ENCODE data around the gene TRANK1. TPM values are rescaled to one million over a fixed set of nuclear protein-coding genes. Genes with fewer than 3 reads are reported as not detected.
A peak's percentile ranks its signal among the peaks of the same experiment; 100 is the strongest.

Gene TRANK1
- total RNA-seq (10 to 100 TPM in 1 of 6 donors, 1 to 10 TPM in 5; 2.5 to 14.6 (median 4.2) TPM), polyA plus RNA-seq (1 to 10 TPM; 1.7 to 1.8 TPM)

DNA sequence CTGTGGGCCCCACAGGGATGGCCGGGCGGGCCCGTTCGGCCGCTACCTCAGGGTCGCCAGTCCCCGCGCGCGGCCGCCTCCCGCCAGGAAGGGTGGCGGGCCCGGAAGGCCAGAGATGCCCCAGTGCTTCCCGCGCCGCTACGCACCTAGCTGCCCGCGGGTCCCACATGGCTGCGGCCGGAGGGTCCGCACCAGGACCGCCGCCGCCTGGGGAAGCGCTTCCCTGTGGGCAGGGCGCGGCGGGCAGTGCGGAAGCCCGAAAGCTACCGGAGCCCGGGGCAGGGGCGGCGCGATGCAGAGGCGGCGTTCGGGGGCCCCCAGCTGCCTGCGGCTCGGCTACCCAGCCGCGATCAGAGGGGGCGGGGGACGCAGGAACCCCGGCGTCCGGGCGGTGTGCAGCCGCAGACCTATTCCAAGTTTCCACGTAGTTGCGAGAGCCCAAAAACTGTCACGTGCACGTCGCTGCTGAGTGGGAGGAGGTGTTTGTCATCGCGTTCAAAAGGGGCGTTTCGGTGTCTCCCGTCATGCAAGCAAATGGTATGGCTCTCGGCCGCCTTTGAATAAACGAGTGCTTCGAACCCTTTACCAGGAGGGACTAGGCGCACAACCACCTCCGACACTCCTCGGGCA, at the start of gene TRANK1:
Gene TRANK1 (minus strand): TSS at position 414 of the 630 bp plus-strand sequence. CDS start 245 bp downstream, at position 169.
- ATAC-seq: peak; percentile 67 to 69 (median 68)
- Histone ChIP-seq H3K27me3 (no peaks in the 10 kb centered on the region), H3K27ac (peak within 1 kb of the TSS in 3 of 4 donors; percentile 22 to 52 (median 31)), H3K9me3 (no peaks in the 10 kb centered on the region), H3K4me3 (peak within 1 kb of the TSS; percentile 66 to 85 (median 70)), H3K36me3 (no peaks in the 10 kb centered on the region), H3K4me1 (peaks cover 0 to 4% (median 0%) of the 10 kb centered on the region in 3 donors)
- TF ChIP-seq, protein P1, sequence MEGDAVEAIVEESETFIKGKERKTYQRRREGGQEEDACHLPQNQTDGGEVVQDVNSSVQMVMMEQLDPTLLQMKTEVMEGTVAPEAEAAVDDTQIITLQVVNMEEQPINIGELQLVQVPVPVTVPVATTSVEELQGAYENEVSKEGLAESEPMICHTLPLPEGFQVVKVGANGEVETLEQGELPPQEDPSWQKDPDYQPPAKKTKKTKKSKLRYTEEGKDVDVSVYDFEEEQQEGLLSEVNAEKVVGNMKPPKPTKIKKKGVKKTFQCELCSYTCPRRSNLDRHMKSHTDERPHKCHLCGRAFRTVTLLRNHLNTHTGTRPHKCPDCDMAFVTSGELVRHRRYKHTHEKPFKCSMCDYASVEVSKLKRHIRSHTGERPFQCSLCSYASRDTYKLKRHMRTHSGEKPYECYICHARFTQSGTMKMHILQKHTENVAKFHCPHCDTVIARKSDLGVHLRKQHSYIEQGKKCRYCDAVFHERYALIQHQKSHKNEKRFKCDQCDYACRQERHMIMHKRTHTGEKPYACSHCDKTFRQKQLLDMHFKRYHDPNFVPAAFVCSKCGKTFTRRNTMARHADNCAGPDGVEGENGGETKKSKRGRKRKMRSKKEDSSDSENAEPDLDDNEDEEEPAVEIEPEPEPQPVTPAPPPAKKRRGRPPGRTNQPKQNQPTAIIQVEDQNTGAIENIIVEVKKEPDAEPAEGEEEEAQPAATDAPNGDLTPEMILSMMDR (IDR thresholded peaks at IDR 0.05): no peak
- intact Hi-C loops (cut with DNase I): no loop called here
- no peak for FAIRE-seq
- WGBS, 2 donors: 3% methylated on average over 62 to 68 of the region's 68 CpGs
- peak; percentile 25 to 76 (median 49) for DNase-seq

DNA sequence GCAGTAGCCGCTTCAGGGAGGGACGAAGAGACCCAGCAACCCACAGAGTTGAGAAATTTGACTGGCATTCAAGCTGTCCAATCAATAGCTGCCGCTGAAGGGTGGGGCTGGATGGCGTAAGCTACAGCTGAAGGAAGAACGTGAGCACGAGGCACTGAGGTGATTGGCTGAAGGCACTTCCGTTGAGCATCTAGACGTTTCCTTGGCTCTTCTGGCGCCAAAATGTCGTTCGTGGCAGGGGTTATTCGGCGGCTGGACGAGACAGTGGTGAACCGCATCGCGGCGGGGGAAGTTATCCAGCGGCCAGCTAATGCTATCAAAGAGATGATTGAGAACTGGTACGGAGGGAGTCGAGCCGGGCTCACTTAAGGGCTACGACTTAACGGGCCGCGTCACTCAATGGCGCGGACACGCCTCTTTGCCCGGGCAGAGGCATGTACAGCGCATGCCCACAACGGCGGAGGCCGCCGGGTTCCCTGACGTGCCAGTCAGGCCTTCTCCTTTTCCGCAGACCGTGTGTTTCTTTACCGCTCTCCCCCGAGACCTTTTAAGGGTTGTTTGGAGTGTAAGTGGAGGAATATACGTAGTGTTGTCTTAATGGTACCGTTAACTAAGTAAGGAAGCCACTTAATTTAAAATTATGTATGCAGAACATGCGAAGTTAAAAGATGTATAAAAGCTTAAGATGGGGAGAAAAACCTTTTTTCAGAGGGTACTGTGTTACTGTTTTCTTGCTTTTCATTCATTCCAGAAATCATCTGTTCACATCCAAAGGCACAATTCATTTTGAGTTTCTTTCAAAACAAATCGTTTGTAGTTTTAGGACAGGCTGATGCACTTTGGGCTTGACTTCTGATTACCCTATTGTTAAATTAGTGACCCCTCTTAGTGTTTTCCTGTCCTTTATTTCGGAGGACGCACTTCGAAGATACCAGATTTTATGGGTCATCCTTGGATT, 48.8 kb upstream of the TRANK1 start, which contains the start of gene MLH1:
Gene MLH1 (plus strand): TSS at position 193 of the 958 bp plus-strand sequence. CDS start 30 bp downstream, at position 223.
- Histone ChIP-seq H3K4me1 (peaks cover 24 to 39% (median 35%) of the 10 kb centered on the region in 3 donors), H3K9me3 (no peaks in the 10 kb centered on the region), H3K36me3 (peaks cover 0 to 16% (median 0%) of the 10 kb centered on the region in 3 donors), H3K27me3 (no peaks in the 10 kb centered on the region), H3K4me3 (peak within 1 kb of the TSS; percentile 53 to 73 (median 57)), H3K27ac (peak within 1 kb of the TSS; percentile 97 to 99 (median 98))
- 0 to 1% methylated on average over 47 of the region's 47 CpGs for WGBS, 2 donors
- peak; percentile 23 for FAIRE-seq
- peak; percentile 91 to 96 (median 92) for ATAC-seq
- peak; percentile 93 to 100 (median 96) for DNase-seq
- TF ChIP-seq, protein P1 (IDR thresholded peaks at IDR 0.05): no peak
- intact Hi-C loops (cut with DNase I): no loop called here

DNA sequence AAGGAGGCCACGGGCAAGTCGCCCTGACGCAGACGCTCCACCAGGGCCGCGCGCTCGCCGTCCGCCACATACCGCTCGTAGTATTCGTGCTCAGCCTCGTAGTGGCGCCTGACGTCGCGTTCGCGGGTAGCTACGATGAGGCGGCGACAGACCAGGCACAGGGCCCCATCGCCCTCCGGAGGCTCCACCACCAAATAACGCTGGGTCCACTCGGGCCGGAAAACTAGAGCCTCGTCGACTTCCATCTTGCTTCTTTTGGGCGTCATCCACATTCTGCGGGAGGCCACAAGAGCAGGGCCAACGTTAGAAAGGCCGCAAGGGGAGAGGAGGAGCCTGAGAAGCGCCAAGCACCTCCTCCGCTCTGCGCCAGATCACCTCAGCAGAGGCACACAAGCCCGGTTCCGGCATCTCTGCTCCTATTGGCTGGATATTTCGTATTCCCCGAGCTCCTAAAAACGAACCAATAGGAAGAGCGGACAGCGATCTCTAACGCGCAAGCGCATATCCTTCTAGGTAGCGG, 48.0 kb upstream of the TRANK1 start, which contains the start of gene EPM2AIP1:
Gene EPM2AIP1 (minus strand): TSS at position 326 of the 520 bp plus-strand sequence. CDS start 54 bp downstream, at position 272.
- intact Hi-C loops (cut with DNase I): no loop called here
- H3K27me3 ChIP-seq: no peaks in the 10 kb centered on the region
- WGBS, 2 donors: 0 to 1% methylated on average over 46 to 48 of the region's 48 CpGs
- TF ChIP-seq, protein P1 (IDR thresholded peaks at IDR 0.05): no peak
- peak within 1 kb of the TSS; percentile 53 to 73 (median 57) for H3K4me3 ChIP-seq
- peaks cover 0 to 16% (median 0%) of the 10 kb centered on the region in 3 donors for H3K36me3 ChIP-seq
- H3K4me1 ChIP-seq: peaks cover 25 to 43% (median 35%) of the 10 kb centered on the region in 3 donors
- H3K27ac ChIP-seq: peak within 1 kb of the TSS; percentile 97 to 99 (median 98)
- DNase-seq (peak in 4 of 6 donors; percentile 85 to 99 (median 96)), FAIRE-seq (peak; percentile 99), ATAC-seq (peak; percentile 35 to 94 (median 90))
- H3K9me3 ChIP-seq: no peaks in the 10 kb centered on the region

DNA sequence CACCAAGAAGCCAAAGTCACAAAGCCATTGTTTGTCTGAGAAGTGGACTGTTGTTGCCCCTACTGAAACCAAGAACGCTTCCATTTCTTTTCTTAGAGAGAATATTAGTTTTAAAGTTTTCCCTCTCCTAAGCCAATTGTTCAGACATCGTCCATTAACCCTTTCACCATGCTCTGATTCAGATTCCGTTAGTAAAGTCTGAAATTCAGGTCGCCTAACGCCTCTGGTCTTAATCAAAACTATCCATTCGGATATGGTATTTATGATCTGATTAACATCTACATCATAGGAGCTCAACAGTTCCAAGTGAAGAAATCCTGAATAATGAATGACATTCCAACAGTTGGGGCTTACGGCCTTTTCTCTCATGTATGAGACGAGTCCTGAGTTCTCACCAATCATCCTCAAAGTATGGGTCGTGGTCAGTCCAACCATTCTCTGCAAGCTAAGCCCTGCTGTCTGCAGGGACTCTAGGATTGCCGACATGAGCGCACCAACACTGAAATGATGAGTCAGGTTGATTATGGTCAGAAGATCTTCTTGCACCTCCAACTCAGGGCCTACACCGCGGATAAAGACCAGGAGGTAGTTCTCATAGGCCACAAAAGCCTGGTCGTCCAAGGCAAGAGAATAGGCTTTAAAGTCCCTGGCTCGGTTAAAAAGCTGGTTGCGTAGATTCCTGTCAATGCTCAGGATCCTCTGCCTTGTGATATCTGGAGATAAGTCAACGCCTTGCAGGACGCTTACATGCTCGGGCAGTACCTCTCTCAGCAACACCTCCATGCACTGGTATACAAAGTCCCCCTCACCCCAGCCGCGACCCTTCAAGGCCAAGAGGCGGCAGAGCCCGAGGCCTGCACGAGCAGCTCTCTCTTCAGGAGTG, 47.3 kb upstream of the TRANK1 start:
- WGBS, 2 donors: 9 to 13% methylated on average over 24 of the region's 24 CpGs
- intact Hi-C loops (cut with DNase I): no loop called here
- Histone ChIP-seq H3K27me3 (no peaks in the 10 kb centered on the region), H3K27ac (peak overlapping the region; percentile 97 to 99 (median 97)), H3K9me3 (no peaks in the 10 kb centered on the region), H3K4me1 (peaks cover 25 to 43% (median 35%) of the 10 kb centered on the region in 3 donors), H3K36me3 (peaks cover 0 to 10% (median 0%) of the 10 kb centered on the region in 3 donors), H3K4me3 (peak overlapping the region; percentile 45 to 73 (median 57))
- ATAC-seq (peak in 2 of 4 donors; percentile 0 to 2), FAIRE-seq (no peak), DNase-seq (peak in 1 of 6 donors; percentile 15)
- TF ChIP-seq, protein P1 (IDR thresholded peaks at IDR 0.05): no peak
